CD4-positive, alpha-beta memory T cell (primary cell): ENCODE data around the gene PPP2R3A. TPM values are rescaled to one million over a fixed set of nuclear protein-coding genes. Genes with fewer than 3 reads are reported as not detected.
"Not testable (repeated sequence)": the region's sequence is repeated elsewhere in the genome, so short reads cannot be mapped to it uniquely, and the experiment has no call there.

ENCODE experiments used
- CTCF ChIA-PET: fragments of 350-600 bp; sonication (Branson Sonifier 250); formaldehyde crosslinking; loops from one replicate; lab custom pipeline; 2021; ENCODE audit warnings: inconsistent platforms; ENCODE audit not compliant: partially characterized antibody; lab: Charles Lee
- POLR2A ChIA-PET: fragments of 350-600 bp; sonication (Branson Sonifier 250); formaldehyde crosslinking; loops from one replicate; lab custom pipeline; 2021; ENCODE audit not compliant: partially characterized antibody; lab: Charles Lee
- DNase-seq, 5 donors: peaks; one replicate each; pipeline versions ENCODE4 v3.0.0 to v3.0.0-alpha.2; 2020 to 2022; ENCODE audit warnings: mixed read lengths in 1 of 5
- H3K27ac ChIP-seq: one replicate; pipeline ENCODE4 v1.7.0; 2013; ENCODE audit warnings: low read depth, low read length
- H3K27me3 ChIP-seq: 2 replicates; pipeline ENCODE4 v1.7.0; 2013; ENCODE audit warnings: mild to moderate bottlenecking, low read length, moderate library complexity; ENCODE audit not compliant: insufficient read depth
- H3K36me3 ChIP-seq: 2 replicates; pipeline ENCODE4 v1.7.0; 2013; ENCODE audit warnings: mild to moderate bottlenecking, low read length, moderate library complexity; ENCODE audit not compliant: insufficient read depth
- H3K4me1 ChIP-seq: 2 replicates; pipeline ENCODE4 v1.7.0; 2013; ENCODE audit warnings: mild to moderate bottlenecking, low read length, moderate library complexity; ENCODE audit not compliant: insufficient read depth
- H3K4me3 ChIP-seq, 2 donors: one replicate each; pipeline ENCODE4 v1.7.0; 2013; ENCODE audit warnings: low read length in 2 of 2, mild to moderate bottlenecking in 1 of 2
- H3K9me3 ChIP-seq, 2 donors: one replicate each; pipeline ENCODE4 v1.7.0; 2013; ENCODE audit warnings: low read length in 2 of 2, control low read depth in 1 of 2; ENCODE audit not compliant: control insufficient read depth in 1 of 2
- H3K27ac Mint-ChIP-seq, 7 donors: one replicate each; pipeline ENCODE4 v1.8.0; 2020 to 2021; ENCODE audit warnings: mixed read lengths in 7 of 7, mild to moderate bottlenecking in 6 of 7, inconsistent platforms in 3 of 7, moderate library complexity in 3 of 7
- H3K27me3 Mint-ChIP-seq, 2 donors: one replicate each; pipeline ENCODE4 v1.8.0; 2020 to 2021; ENCODE audit warnings: mixed read lengths in 2 of 2
- H3K36me3 Mint-ChIP-seq, 2 donors: one replicate each; pipeline ENCODE4 v1.8.0; 2020 to 2021; ENCODE audit warnings: mixed read lengths in 2 of 2, inconsistent platforms in 1 of 2, mild to moderate bottlenecking in 1 of 2
- H3K4me1 Mint-ChIP-seq, 4 donors: one replicate each; pipeline ENCODE4 v1.8.0; 2020 to 2021; ENCODE audit warnings: mixed read lengths in 4 of 4, mild to moderate bottlenecking in 1 of 4
- H3K4me3 Mint-ChIP-seq, 8 donors: one replicate each; pipeline ENCODE4 v1.8.0; 2020 to 2021; ENCODE audit warnings: mixed read lengths in 8 of 8, mild to moderate bottlenecking in 7 of 8, moderate library complexity in 6 of 8, inconsistent platforms in 3 of 8
- H3K9me3 Mint-ChIP-seq, 8 donors: one replicate each; pipeline ENCODE4 v1.8.0; 2020 to 2021; ENCODE audit warnings: mixed read lengths in 8 of 8, mild to moderate bottlenecking in 5 of 8, inconsistent platforms in 3 of 8, moderate library complexity in 1 of 8
- intact Hi-C: fragments of 100-400 bp; cut with micrococcal nuclease; formaldehyde crosslinking; loops from one replicate; pipeline ENCODE4 v1.15.1; 2023
- polyA plus RNA-seq, 2 donors: library from polyadenylated mRNA; unstranded; fragments of 300-500 nt; fragmentation: Illumina TruSeq; gene quantifications; one replicate each; pipeline ENCODE4 v1.2.3, GENCODE V29; 2021
- total RNA-seq, 2 experiments: library from RNA; stranded (reverse); gene quantifications; one replicate each; pipeline ENCODE4 v1.2.3, GENCODE V29; 2021

PPP2R3A gene
- total and polyA plus RNA-seq, 4 experiments from 2014 or later = 0.24 to 0.81 (median 0.25) TPM; not detected in 1

- no peak overlapping the region for H3K27ac ChIP-seq
- no peak overlapping the region for H3K4me3 ChIP-seq
- intact Hi-C loops = no loop called here
- POLR2A ChIA-PET = interaction anchor here (0.9 to 1.1 kb wide), 2 partner anchors 12 to 45 kb away, joined by 3 read pairs; no protein-coding TSS in a partner anchor
- CTCF ChIA-PET = interaction anchor here (0.8 to 1.4 kb wide), 2 partner anchors 46 to 863 kb away, joined by 3 to 10 read pairs; partner anchors contain the start of gene MSL2
- Mint-ChIP-seq H3K4me1 (peaks cover 39 to 80% (median 60%) of the 10 kb centered on the region in 4 donors), H3K36me3 (peaks cover 22 to 61% of the 10 kb centered on the region in 2 donors), H3K27ac (peak overlapping the region in 4 of 7 donors; percentile 5 to 86 (median 50)), H3K9me3 (no peaks in the 10 kb centered on the region), H3K4me3 (peak overlapping the region in 1 of 8 donors; percentile 1), H3K27me3 (no peaks in the 10 kb centered on the region)
- peaks cover 44% of the 10 kb centered on the region for H3K4me1 ChIP-seq
- H3K27me3 ChIP-seq = no peaks in the 10 kb centered on the region
- H3K36me3 ChIP-seq = peaks cover 15% of the 10 kb centered on the region
- no peak for DNase-seq
- no peaks in the 10 kb centered on the region for H3K9me3 ChIP-seq
Measured at GRCh38 chr3:136151219-136151618, 185.7 kb downstream of the PPP2R3A start.

- H3K27me3 ChIP-seq = no peaks in the 10 kb centered on the region
- Mint-ChIP-seq H3K9me3 (no peaks in the 10 kb centered on the region), H3K4me3 (peak overlapping the region in 2 of 8 donors; percentile 0 to 33), H3K4me1 (peaks cover 39 to 82% (median 64%) of the 10 kb centered on the region in 4 donors), H3K27ac (peak overlapping the region in 6 of 7 donors; percentile 17 to 86 (median 30)), H3K36me3 (peaks cover 22 to 62% of the 10 kb centered on the region in 2 donors), H3K27me3 (no peaks in the 10 kb centered on the region)
- intact Hi-C loops = no loop called here
- H3K36me3 ChIP-seq = peaks cover 15% of the 10 kb centered on the region
- POLR2A ChIA-PET = no interaction called here
- H3K9me3 ChIP-seq = no peaks in the 10 kb centered on the region
- CTCF ChIA-PET = no interaction called here
- no peak for DNase-seq
- H3K4me1 ChIP-seq = peaks cover 46% of the 10 kb centered on the region
- no peak overlapping the region for H3K27ac ChIP-seq
- no peak overlapping the region for H3K4me3 ChIP-seq
Measured at GRCh38 chr3:136152176-136152843, 186.8 kb downstream of the PPP2R3A start.

- Histone ChIP-seq H3K4me3 (no peak overlapping the region), H3K9me3 (no peaks in the 10 kb centered on the region), H3K27ac (no peak overlapping the region), H3K4me1 (peaks cover 53% of the 10 kb centered on the region), H3K36me3 (peaks cover 15% of the 10 kb centered on the region), H3K27me3 (no peaks in the 10 kb centered on the region)
- ChIA-PET CTCF (no interaction called here), POLR2A (no interaction called here)
- DNase-seq = no peak
- H3K9me3 Mint-ChIP-seq = no peaks in the 10 kb centered on the region
- intact Hi-C loops = no loop called here
- no peaks in the 10 kb centered on the region for H3K27me3 Mint-ChIP-seq
- peak overlapping the region in 4 of 7 donors; percentile 1 to 86 (median 76) for H3K27ac Mint-ChIP-seq
- peaks cover 42 to 82% (median 66%) of the 10 kb centered on the region in 4 donors for H3K4me1 Mint-ChIP-seq
- peak overlapping the region in 2 of 8 donors; percentile 48 to 62 for H3K4me3 Mint-ChIP-seq
- peaks cover 22 to 62% of the 10 kb centered on the region in 2 donors for H3K36me3 Mint-ChIP-seq
Measured at GRCh38 chr3:136152963-136153362, 187.4 kb downstream of the PPP2R3A start.

- CTCF ChIA-PET = no interaction called here
- no peak overlapping the region for H3K27ac ChIP-seq
Measured at GRCh38 chr3:136161516-136161915, 196.0 kb downstream of the PPP2R3A start.

GRCh38 chr3:136162322-136162721 lies 196.8 kb downstream of the PPP2R3A start:
- Mint-ChIP-seq H3K4me3 (no peak overlapping the region), H3K36me3 (peaks cover 13 to 19% of the 10 kb centered on the region in 2 donors), H3K9me3 (no peaks in the 10 kb centered on the region), H3K27ac (peak overlapping the region in 2 of 7 donors; percentile 29 to 35), H3K27me3 (no peaks in the 10 kb centered on the region), H3K4me1 (peaks cover 50 to 83% (median 67%) of the 10 kb centered on the region in 4 donors)
- ChIA-PET CTCF (interaction anchor here (0.6 kb wide), 1 partner anchor 29 kb away, joined by 4 read pairs; no protein-coding TSS in a partner anchor), POLR2A (no interaction called here)
- no peaks in the 10 kb centered on the region for H3K9me3 ChIP-seq
- no peaks in the 10 kb centered on the region for H3K27me3 ChIP-seq
- DNase-seq = no peak
- intact Hi-C loops = no loop called here
- H3K4me1 ChIP-seq = peaks cover 86% of the 10 kb centered on the region
- H3K36me3 ChIP-seq = no peaks in the 10 kb centered on the region
- no peak overlapping the region for H3K4me3 ChIP-seq
- no peak overlapping the region for H3K27ac ChIP-seq

More at GRCh38 chr3:136161516-136161915, 196.0 kb downstream of the PPP2R3A start:
- Mint-ChIP-seq H3K27me3 (no peaks in the 10 kb centered on the region), H3K9me3 (no peaks in the 10 kb centered on the region), H3K4me3 (peak overlapping the region in 3 of 8 donors; percentile 1 to 19 (median 18)), H3K27ac (peak overlapping the region in 2 of 7 donors; percentile 29 to 56), H3K36me3 (peaks cover 13 to 19% of the 10 kb centered on the region in 2 donors), H3K4me1 (peaks cover 44 to 79% (median 62%) of the 10 kb centered on the region in 4 donors)
- Histone ChIP-seq H3K4me3 (no peak overlapping the region), H3K36me3 (no peaks in the 10 kb centered on the region), H3K4me1 (peaks cover 79% of the 10 kb centered on the region), H3K9me3 (no peaks in the 10 kb centered on the region), H3K27me3 (no peaks in the 10 kb centered on the region)
- POLR2A ChIA-PET = no interaction called here
- no peak for DNase-seq
- intact Hi-C loops = no loop called here

- ChIA-PET POLR2A (interaction anchor here (1.0 to 1.4 kb wide), 4 partner anchors 12 to 33 kb away, joined by 3 to 5 read pairs (median 3); partner anchors contain the start of gene MSL2), CTCF (interaction anchor here (1.5 kb wide), 1 partner anchor 589 kb away, joined by 4 read pairs; no protein-coding TSS in a partner anchor)
- H3K9me3 ChIP-seq, H3K9me3 Mint-ChIP-seq, H3K36me3 ChIP-seq, H3K27me3 Mint-ChIP-seq, intact Hi-C loops, H3K4me3 ChIP-seq, H3K27ac ChIP-seq, DNase-seq, H3K27me3 ChIP-seq: not testable (repeated sequence)
- Mint-ChIP-seq H3K27ac (peak overlapping the region; percentile 2 to 82 (median 64)), H3K36me3 (peaks cover 10 to 13% of the 10 kb centered on the region in 2 donors), H3K4me3 (peak overlapping the region in 7 of 8 donors; percentile 25 to 82 (median 41)), H3K4me1 (peaks cover 52 to 83% (median 68%) of the 10 kb centered on the region in 4 donors)
- H3K4me1 ChIP-seq = peaks cover 85% of the 10 kb centered on the region
Measured at GRCh38 chr3:136163607-136164006, 198.1 kb downstream of the PPP2R3A start.

GRCh38 chr3:136166507-136166906 lies 201.0 kb downstream of the PPP2R3A start:
- Histone ChIP-seq H3K9me3 (no peaks in the 10 kb centered on the region), H3K36me3 (no peaks in the 10 kb centered on the region), H3K27ac (no peak overlapping the region), H3K4me1 (peaks cover 74% of the 10 kb centered on the region), H3K27me3 (no peaks in the 10 kb centered on the region), H3K4me3 (no peak overlapping the region)
- CTCF ChIA-PET = no interaction called here
- POLR2A ChIA-PET = no interaction called here
- Mint-ChIP-seq H3K27me3 (no peaks in the 10 kb centered on the region), H3K4me3 (peak overlapping the region in 4 of 8 donors; percentile 35 to 76 (median 58)), H3K36me3 (peaks cover 0 to 9% of the 10 kb centered on the region in 2 donors), H3K4me1 (peaks cover 49 to 70% (median 60%) of the 10 kb centered on the region in 4 donors), H3K9me3 (no peaks in the 10 kb centered on the region), H3K27ac (peak overlapping the region in 3 of 7 donors; percentile 53 to 76 (median 66))
- intact Hi-C loops = no loop called here
- DNase-seq = no peak
